Mononuclear cell (primary cell): ENCODE results near the gene BRD1. TPM values are rescaled to one million over a fixed set of nuclear protein-coding genes. Genes with fewer than 3 reads are reported as not detected.

Experiments used
- H3K27me3 ChIP-seq: 2 replicates; pipeline ENCODE4 v1.6.0; 2011; ENCODE audit warnings: low read length, control low read depth; ENCODE audit not compliant: insufficient read depth
- H3K4me1 ChIP-seq: 2 replicates; pipeline ENCODE4 v1.5.1; 2011; ENCODE audit warnings: mild to moderate bottlenecking, low read length, control low read depth; ENCODE audit not compliant: insufficient read depth
- H3K4me3 ChIP-seq: 2 replicates; pipeline ENCODE4 v1.5.1; 2011; ENCODE audit warnings: mild to moderate bottlenecking, low read length, moderate library complexity
- H3K9me3 ChIP-seq: 2 replicates; pipeline ENCODE4 v1.5.1; 2011; ENCODE audit warnings: low read depth, mild to moderate bottlenecking, control low read depth, low read length
- total RNA-seq: library from RNA; depleted of rRNA; stranded (reverse); fragments of >200 nt; gene quantifications from one replicate; pipeline ENCODE4 v1.2.3, GENCODE V29; 2012

BRD1 gene
- total RNA-seq: 85.1 TPM

DNA sequence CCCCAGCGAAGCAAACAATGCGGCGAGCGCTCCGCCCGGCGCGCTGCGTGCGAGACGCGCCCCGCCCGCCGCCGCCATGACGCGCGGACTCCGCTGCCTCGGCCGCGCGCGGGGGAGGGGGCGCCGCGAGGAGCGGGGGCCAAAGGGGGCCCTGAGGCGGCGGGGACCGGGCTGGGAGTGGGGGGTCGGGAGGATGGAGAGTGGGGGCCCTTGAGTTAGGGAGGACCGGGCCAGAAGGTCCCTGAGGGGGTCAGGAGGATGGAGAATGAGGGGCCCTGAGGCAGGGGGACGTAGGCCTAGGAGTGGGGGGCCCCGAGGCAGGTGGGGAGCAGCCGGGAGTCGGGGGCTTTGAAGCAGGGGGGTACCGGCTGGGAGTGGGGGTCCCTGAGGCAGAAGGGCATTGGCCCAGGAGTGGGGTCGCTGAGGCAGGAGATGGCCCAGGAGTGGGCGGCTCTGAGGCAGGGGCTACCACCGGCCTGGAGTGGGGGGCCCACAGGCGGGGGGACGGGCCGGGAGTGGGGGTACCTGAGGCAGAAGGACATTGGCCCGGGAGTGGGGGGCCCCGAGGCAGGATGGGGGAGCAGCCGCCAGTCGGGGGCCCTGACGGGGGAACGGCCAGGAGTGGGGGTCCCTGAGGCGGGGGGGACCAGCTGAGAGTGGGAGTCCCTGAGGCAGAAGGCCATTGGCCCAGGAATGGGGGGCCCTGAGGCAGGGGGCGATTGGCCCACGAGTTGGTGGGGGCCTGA is at the start of gene BRD1:
TSS of gene BRD1 (minus strand) at position 21 of the 746 bp plus-strand sequence. CDS start 3,556 bp downstream, outside the sequence.
- Histone ChIP-seq H3K4me1 (peaks cover 45% of the 10 kb centered on the region), H3K9me3 (no peaks in the 10 kb centered on the region), H3K4me3 (peak within 1 kb of the TSS; percentile 63), H3K27me3 (no peaks in the 10 kb centered on the region)

DNA sequence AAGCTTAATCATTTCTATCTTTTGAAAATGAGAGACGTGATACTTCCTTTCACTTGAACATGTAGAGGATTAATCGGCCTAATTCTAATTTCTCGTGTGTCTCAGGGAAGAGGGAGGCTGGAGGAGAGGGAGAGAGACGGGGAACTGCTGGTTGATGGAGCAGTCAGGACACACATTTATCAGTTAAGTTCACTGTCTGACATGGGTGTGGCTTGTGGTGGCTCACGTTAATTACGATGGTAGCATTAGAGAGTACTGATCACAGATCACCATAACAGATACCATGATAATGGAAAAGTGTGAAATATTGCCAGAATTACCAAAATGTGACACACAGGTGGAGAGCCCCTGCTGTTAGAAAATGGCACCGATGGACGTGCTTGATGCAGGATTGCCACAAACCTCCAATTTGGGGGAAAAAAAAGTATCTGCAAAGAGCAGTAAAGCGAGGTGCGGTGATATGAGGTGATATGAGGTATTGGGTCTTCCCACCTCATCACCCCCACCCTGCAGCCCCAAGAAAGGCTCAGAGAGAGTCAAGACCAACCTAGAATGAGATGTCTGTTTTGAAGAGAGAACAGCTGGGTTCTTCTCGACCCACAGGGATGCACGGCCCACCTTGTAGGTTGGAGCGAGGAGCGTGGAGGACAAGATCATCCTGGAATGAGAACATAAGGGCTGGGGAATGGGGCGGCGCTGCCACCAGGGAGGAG is 45.7 kb upstream of the BRD1 start:
- H3K27me3 ChIP-seq: no peaks in the 10 kb centered on the region
- H3K9me3 ChIP-seq: peaks cover 4% of the 10 kb centered on the region

DNA sequence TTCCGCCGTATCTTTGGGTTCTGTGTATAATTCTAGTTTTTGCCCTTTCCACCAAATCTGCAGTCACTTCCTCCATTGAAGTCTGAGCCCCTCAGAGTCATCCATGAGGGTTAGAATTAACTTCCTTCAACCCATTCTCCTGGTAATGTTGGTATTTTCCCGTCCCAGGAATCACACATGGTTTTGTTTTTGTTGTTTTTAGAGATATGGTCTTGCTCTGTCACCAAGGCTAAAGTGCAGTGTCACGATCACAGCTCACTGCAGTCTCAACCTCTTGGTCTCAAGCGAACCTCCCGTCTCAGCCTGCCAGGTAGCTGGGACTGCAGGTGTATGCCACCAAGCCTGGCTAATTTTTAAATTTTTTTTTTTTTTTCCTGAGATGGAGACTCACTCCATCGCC is 44.7 kb upstream of the BRD1 start:
- H3K27me3 ChIP-seq: no peaks in the 10 kb centered on the region
- peaks cover 4% of the 10 kb centered on the region for H3K9me3 ChIP-seq
- H3K4me1 ChIP-seq: peaks cover 24% of the 10 kb centered on the region
- H3K4me3 ChIP-seq: no peak overlapping the region

More for the DNA sequence above, 45.7 kb upstream of the BRD1 start:
- peaks cover 16% of the 10 kb centered on the region for H3K4me1 ChIP-seq
- no peak overlapping the region for H3K4me3 ChIP-seq

DNA sequence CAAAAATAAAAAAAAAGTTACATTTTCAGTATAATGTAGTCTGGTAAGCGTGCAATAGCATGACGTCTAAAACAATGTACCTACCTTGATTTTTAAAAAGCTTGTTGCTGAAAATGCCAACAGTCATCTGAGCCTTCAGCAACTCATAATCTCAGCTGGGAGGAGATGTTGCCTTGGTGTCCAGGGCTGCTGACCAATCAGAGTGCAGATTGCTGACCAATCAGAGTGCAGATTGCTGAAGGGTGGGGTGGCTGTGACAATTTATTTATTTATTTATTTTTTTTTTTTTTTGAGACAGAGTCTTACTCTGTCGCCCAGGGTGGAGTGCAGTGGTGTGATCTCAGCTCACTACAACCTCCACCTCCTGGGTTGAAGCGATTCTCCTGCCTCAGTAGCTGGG is 43.8 kb upstream of the BRD1 start:
- Histone ChIP-seq H3K4me1 (peaks cover 27% of the 10 kb centered on the region), H3K4me3 (no peak overlapping the region), H3K9me3 (peaks cover 7% of the 10 kb centered on the region), H3K27me3 (no peaks in the 10 kb centered on the region)

DNA sequence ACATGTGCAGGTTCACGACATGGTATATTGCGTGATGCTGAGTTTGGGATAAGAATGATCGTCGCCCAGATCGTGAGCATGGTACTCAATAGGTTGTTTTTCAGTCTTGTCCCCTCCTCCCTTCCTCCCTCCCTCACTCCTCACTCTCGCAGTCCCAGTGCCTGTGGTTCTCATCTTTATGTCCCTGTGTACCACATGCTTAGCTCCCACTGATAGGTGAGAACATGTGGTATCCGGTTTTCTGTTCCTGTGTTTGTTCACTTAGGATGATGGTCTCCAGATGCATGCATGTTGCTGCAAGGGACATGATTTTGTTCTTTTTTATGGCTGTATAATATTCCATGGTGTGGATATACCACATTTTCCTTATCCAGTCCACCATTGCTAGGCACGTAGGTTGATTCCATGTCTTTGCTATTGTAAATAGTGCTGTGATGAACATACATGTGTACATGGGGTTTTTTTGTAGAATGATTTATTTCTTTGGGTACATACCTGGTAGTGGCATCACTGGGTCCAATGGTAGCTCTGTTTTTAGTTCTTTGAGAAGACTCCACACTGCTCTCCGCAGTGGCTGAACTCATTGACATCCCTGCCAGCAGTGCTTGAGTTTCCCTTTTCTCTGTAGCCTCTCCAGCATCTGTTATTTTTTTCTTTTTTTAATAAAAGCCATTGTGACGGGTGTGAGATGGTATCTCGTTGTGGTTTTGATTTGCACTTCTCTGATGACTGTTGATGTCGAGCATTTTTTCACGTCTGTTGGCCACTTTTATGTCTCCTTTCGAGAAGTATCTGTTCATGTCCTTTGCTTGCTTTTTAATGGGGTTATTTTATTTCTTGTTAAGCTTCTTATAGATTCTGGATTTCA is 42.4 kb upstream of the BRD1 start:
- Histone ChIP-seq H3K4me1 (peaks cover 27% of the 10 kb centered on the region), H3K27me3 (no peaks in the 10 kb centered on the region), H3K9me3 (peaks cover 13% of the 10 kb centered on the region), H3K4me3 (no peak overlapping the region)

DNA sequence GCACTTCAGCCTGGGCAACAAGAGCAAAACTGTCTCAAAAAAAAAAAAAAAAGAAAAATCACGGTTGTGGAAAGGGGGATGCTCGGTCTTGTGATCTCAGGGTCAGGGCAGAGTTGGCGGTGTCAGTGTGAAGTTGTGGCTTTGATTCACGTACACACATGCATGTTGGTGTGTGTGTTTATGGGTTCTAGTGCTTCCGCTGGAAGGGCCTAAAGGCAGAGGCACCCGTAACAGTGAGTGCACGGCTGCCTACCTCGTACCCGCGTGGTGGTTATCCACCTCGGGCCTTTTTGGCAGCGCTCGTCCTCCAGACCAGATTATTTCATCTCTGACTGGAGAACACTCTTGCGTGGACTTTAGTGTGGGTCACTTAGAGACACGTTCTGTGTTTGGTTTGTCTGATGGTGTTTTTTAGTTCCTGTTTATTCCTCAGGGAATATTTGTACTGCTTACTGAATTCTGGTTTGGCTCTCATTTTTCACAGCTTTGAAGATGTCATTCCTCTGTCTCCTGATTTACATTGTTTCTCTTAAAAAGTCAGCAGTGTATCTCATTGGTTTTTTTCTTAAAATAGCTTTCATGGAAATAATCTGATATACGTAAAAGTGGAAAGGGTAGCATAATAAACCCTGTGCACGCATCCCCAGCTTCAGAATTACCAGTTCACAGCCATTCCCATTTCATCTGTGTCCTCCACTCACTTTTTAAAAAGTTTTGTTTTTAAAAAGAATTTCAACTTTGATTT is 41.6 kb upstream of the BRD1 start:
- peaks cover 27% of the 10 kb centered on the region for H3K4me1 ChIP-seq
- no peaks in the 10 kb centered on the region for H3K27me3 ChIP-seq
- H3K9me3 ChIP-seq: peaks cover 13% of the 10 kb centered on the region
- no peak overlapping the region for H3K4me3 ChIP-seq

DNA sequence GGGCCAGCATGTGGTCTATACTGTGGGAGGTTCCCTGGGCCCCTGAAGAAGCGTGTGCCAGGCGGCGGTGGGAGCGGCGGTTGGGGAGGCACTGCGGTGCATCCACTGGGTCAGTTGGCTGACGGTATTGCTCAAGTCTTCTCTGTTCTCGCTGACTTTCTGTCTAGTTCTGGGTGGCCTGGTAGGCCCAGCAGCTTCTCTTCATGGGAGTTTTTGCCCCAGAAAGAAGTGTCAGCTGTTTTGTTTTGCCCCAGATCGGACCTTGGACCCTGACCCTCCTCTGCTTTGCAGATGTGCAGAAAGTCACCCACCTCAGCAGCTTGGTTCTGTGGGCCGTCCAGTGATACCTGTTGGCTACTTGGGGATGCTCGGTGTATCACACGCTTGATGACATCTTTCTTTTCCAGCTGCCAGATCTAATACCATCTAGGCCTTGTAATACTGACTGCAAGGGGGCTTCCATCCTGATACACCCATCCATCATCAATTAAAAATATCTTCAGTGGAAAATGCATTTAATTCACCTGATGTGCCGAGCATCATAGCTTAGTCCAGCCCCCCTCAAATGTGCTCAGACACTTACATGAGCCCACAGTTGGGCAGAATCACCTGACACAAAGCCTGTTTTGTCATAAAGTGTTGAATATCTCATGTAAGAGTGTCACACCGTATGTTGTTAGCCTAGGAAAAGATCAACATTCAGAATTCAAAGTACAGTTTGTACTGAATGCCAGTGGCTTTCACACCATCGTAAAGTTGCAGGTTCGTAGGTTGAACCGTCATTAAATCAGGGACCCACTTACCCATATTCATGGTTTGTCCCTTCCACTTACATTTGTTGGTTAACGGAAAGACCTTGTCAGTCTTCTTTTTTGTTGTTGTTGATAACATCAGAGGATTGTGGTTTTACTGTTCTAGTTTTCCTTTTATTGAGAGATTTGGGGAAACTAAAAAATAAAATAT is 39.9 kb upstream of the BRD1 start:
- H3K27me3 ChIP-seq: no peaks in the 10 kb centered on the region
- peaks cover 13% of the 10 kb centered on the region for H3K9me3 ChIP-seq
- peaks cover 35% of the 10 kb centered on the region for H3K4me1 ChIP-seq
- H3K4me3 ChIP-seq: no peak overlapping the region

DNA sequence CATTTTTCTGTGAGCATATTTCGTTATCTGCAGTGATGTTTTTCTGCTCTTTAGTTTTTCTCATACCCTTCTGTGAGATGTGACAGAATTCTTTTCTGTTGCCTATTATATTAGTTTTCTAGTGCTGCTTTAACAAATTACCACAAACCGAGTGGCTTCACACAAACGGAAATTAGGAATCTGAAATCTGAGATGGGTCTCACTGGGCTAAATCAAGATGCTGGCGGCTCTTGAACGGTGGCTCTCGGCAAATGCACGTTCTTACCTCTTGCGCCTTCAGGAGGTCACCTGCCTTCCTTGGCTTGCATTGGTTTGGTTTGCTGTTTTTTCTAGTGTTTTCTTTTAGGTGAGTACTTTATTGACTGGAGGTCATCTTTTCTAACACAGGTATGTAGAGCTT is 39.0 kb upstream of the BRD1 start:
- peaks cover 44% of the 10 kb centered on the region for H3K4me1 ChIP-seq
- H3K9me3 ChIP-seq: peaks cover 13% of the 10 kb centered on the region
- no peaks in the 10 kb centered on the region for H3K27me3 ChIP-seq
- no peak overlapping the region for H3K4me3 ChIP-seq

DNA sequence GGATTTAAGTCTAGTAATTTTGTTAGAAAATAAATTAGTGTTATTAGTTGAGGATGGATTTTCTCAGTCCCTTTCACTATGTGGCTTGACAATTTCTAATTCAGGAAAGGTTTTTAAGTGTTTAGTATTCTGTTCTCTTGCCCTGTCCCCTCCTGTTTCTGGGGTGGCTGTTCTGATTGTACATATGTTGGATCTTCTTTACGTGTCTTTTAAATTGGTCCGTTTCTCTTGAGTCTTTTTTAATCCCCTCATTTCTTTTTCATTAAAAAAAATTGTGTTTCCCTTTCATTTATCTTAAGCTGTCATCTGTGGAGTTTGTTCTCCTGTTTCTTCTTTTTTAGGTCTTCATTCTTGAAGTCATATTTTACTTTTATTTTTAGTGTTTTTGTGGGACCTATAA is 38.5 kb upstream of the BRD1 start:
- H3K9me3 ChIP-seq: peaks cover 13% of the 10 kb centered on the region
- no peak overlapping the region for H3K4me3 ChIP-seq
- H3K27me3 ChIP-seq: no peaks in the 10 kb centered on the region
- peaks cover 46% of the 10 kb centered on the region for H3K4me1 ChIP-seq

DNA sequence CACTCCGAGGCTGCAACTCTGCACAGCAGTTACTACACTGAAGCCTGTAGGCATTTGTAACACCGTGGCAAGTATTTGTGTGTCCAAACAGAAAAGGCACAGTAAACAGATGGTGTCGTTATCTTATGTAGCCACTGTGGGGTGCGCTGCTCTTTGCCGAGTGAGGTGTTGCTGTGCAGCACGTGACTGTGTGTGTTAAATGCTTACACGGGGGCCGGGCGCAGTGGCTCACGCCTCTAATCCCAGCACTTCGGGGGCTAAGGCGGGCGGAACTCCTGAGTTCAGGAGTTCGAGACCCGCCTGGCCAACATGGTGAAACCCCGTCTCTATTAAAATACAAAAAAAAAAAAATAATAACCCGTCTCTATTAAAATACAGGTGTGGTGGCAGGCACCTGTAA is 37.5 kb upstream of the BRD1 start:
- peaks cover 40% of the 10 kb centered on the region for H3K4me1 ChIP-seq

DNA sequence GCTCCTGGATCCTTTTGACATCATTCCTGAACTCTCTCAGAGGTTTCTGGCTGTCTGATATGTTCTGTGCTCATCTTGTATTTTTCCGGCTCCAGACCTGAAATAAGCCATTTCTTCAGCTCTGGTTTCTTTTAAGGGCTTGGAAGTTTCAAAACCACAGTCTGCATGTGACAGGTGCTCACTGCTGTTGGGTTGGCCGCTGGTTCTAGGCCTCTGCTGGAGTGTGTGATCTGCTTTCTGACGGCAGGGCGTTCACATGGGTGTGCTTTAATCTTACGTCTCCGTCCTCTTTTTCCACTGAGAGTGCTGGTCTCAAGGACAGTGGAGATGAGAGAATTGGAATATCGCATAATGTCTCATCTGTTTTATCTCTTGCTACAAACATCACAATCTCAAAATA is 36.3 kb upstream of the BRD1 start:
- no peak overlapping the region for H3K4me3 ChIP-seq
- peaks cover 33% of the 10 kb centered on the region for H3K4me1 ChIP-seq
- no peaks in the 10 kb centered on the region for H3K27me3 ChIP-seq
- H3K9me3 ChIP-seq: peaks cover 9% of the 10 kb centered on the region

More for the DNA sequence above, 37.5 kb upstream of the BRD1 start:
- Histone ChIP-seq H3K9me3 (peaks cover 13% of the 10 kb centered on the region), H3K27me3 (no peaks in the 10 kb centered on the region), H3K4me3 (no peak overlapping the region)

DNA sequence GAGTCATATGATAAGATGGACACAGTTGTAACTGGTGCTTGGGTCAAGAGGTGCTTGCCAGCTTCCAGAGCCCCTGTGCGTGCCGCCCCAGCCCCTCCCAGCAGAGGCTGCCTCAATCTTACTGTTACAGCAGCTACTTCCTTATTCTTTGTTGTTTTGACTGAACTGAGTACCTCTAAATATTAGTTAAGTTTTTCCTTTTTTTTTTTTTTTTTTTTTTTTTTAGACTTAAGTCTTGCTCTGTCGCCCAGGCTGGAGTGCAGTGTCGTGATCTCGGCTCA is 34.8 kb upstream of the BRD1 start:
- Histone ChIP-seq H3K9me3 (peaks cover 9% of the 10 kb centered on the region), H3K4me3 (no peak overlapping the region), H3K27me3 (no peaks in the 10 kb centered on the region), H3K4me1 (peaks cover 23% of the 10 kb centered on the region)

DNA sequence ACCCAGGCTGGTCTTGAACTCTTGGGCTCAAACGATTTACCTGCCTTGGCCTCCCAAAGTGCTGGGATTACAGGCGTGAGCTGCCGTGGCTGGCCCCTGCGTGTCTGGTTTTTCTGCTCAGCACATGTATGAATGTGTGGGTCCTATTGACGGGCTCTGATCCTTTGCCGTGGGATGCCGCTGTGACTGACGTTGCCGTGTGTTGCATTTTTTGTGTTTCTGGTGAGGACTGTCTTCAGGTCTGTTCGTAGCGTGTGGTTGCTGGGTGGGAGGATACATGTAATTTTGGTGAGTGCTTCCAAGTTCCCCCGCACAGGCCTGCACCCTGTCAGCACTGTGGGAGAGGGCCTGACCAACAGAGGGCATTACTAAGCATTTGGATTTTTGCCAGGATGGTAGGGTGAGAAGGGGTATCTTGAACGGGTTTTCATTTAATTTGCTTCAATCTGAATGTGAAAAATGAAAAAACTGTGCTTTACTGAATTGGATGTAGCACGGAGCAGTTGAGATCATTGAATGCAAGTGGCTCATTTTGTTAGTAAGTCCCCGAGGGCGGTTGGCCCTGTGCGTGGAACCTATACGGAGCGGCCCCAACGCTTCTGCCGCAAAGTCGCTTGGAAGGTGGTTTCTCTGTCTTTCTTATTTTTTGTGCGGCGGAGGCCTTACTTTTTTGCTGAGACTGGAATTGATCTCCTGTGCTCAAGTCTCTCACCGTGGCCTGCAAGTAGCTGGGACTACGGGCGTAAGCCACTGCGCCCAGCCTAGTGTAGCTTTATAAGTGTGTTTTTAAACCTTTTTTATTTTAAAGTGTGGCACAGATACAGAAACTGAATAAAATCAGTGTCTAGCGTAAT is 34.2 kb upstream of the BRD1 start:
- Histone ChIP-seq H3K4me1 (peaks cover 19% of the 10 kb centered on the region), H3K9me3 (peaks cover 9% of the 10 kb centered on the region), H3K27me3 (no peaks in the 10 kb centered on the region), H3K4me3 (no peak overlapping the region)
